ENCODE measurements around the gene NOA1. TPM values are rescaled to one million over a fixed set of nuclear protein-coding genes. Genes with fewer than 3 reads are reported as not detected.
A peak's percentile ranks its signal among the peaks of the same experiment; 100 is the strongest.

NOA1 gene
- 10 to 100 TPM; 29.2 to 31.9 TPM for total RNA-seq

GRCh38 chr4:56977321-56978012, at the start of gene NOA1:
Gene NOA1, minus strand, starts transcription at chr4:56977606. Its CDS starts 21 bp downstream, at chr4:56977585.
- H3K4me3 ChIP-seq, result peak within 1 kb of the TSS; percentile 78 to 79
- no peaks in the 10 kb centered on the region for H3K27me3 ChIP-seq (replicated peaks; ENCODE audit: insufficient read depth)
- TF ChIP-seq POLR2A (IDR thresholded peaks at IDR 0.05) (peak; percentile 86), CTCF (IDR thresholded peaks at IDR 0.05) (no peak), POLR2AphosphoS5 (IDR thresholded peaks at IDR 0.05) (peak; percentile 96)
- WGBS, result under 1% methylated on average over 50 of the region's 51 CpGs
- DNase-seq (ENCODE audit: low spot score), result peak; percentile 98
- H3K36me3 ChIP-seq, result no peaks in the 10 kb centered on the region
- no peaks in the 10 kb centered on the region for H3K9me3 ChIP-seq
- peaks cover 5% of the 10 kb centered on the region for H3K4me1 ChIP-seq (replicated peaks)
- peak within 1 kb of the TSS; percentile 88 to 90 for H3K27ac ChIP-seq
- intact Hi-C loops (cut with DNase I), result loop anchor here (5.0 kb wide), 1 partner anchor 70 kb away; the partner anchor contains the start of gene REST

GRCh38 chr4:57023104-57023503, 45.7 kb upstream of the NOA1 start:
- no peaks in the 10 kb centered on the region for H3K9me3 ChIP-seq
- no peaks in the 10 kb centered on the region for H3K4me1 ChIP-seq (replicated peaks)
- WGBS, result 84% methylated on average over 4 of the region's 4 CpGs
- H3K27ac ChIP-seq, result no peak overlapping the region
- intact Hi-C loops (cut with DNase I), result no loop called here
- H3K27me3 ChIP-seq (replicated peaks; ENCODE audit: insufficient read depth), result no peaks in the 10 kb centered on the region
- no peak for TF ChIP-seq CTCF (IDR thresholded peaks at IDR 0.05)
- H3K36me3 ChIP-seq, result peaks cover 0 to 4% of the 10 kb centered on the region in 2 donors
- no peak for DNase-seq (ENCODE audit: low spot score)
- H3K4me3 ChIP-seq, result no peak overlapping the region

DNA sequence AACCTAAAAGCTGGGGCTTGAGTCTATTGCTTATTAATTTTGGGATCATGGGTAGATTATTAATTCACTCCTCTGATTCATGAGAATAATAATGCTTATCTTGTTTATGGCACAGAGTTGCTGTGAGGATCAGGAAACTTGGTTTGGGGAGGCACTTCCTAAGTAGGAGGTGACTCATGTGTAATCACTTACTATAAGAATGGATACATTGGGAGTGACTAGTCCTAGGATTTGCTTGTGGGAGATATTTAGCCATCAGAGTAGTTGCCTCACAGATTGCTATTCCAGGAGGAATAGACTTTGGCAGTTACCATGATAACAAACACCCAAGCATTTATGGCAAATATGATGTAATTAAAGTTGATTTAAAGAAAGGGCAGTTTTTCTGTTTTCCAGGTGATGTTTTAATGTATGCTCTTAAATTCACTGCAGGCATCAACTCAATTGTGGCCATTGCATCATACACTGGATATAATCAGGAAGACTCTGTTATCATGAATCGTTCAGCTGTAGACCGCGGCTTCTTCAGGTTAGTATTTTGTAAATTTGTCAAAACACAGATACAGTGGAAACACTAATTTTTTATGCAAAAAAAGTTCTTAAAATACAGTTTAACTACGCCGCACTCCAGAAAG, 43.2 kb upstream of the NOA1 start:
- no peak overlapping the region for H3K4me3 ChIP-seq
- no peaks in the 10 kb centered on the region for H3K4me1 ChIP-seq (replicated peaks)
- DNase-seq (ENCODE audit: low spot score), result no peak
- H3K36me3 ChIP-seq, result peaks cover 0 to 4% of the 10 kb centered on the region in 2 donors
- no peaks in the 10 kb centered on the region for H3K9me3 ChIP-seq
- no peak overlapping the region for H3K27ac ChIP-seq
- 95% methylated on average over 5 of the region's 5 CpGs for WGBS
- intact Hi-C loops (cut with DNase I), result no loop called here
- no peaks in the 10 kb centered on the region for H3K27me3 ChIP-seq (replicated peaks; ENCODE audit: insufficient read depth)
- no peak for TF ChIP-seq POLR2AphosphoS5 (IDR thresholded peaks at IDR 0.05)
- TF ChIP-seq POLR2A (IDR thresholded peaks at IDR 0.05), result no peak
- no peak for TF ChIP-seq CTCF (IDR thresholded peaks at IDR 0.05)

DNA sequence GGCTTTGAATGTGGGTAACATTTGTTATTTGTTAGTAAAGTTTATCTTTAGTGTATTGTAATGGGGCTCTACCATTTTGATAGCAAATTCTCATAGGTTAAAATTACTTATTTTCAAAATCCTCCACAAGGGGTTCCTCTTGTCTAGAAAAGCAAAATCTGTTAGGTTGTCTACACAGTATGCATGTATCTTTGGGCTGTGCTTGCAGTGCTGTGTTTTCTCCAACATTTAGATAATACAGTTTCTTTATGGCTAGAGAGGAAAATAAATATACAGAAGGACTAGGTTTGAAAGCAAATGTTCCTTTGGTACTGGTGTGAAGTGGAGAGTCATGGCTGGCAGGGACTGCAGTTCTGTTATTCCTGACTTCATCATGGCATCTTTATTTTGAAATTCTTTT, 41.6 kb upstream of the NOA1 start:
- H3K36me3 ChIP-seq, result no peaks in the 10 kb centered on the region

More for the DNA sequence above, 41.6 kb upstream of the NOA1 start:
- Histone ChIP-seq H3K4me1 (replicated peaks) (no peaks in the 10 kb centered on the region), H3K27ac (no peak overlapping the region), H3K27me3 (replicated peaks; ENCODE audit: insufficient read depth) (no peaks in the 10 kb centered on the region), H3K4me3 (no peak overlapping the region), H3K9me3 (no peaks in the 10 kb centered on the region)
- TF ChIP-seq POLR2AphosphoS5 (IDR thresholded peaks at IDR 0.05), result no peak
- TF ChIP-seq CTCF (IDR thresholded peaks at IDR 0.05), result no peak
- TF ChIP-seq POLR2A (IDR thresholded peaks at IDR 0.05), result no peak
- intact Hi-C loops (cut with DNase I), result no loop called here
- DNase-seq (ENCODE audit: low spot score), result no peak

Data from prostate gland (tissue), 2 donors.